Germinal center (tissue), 1 donor: Measurements from ENCODE around the gene DDX39A.
"Not testable (repeated sequence)": the region's sequence is repeated elsewhere in the genome, so short reads cannot be mapped to it uniquely, and the experiment has no call there.

Source experiments
- DNase-seq: peaks from one replicate; pipeline ENCODE4 v3.0.0; 2012; ENCODE audit warnings: mixed read lengths, low spot score

DDX39A gene

GRCh38 chr19:14385492-14385891 lies 33.6 kb downstream of the DDX39A start:
- no peak for DNase-seq

- no peak for DNase-seq
Measured at GRCh38 chr19:14383661-14384555, 35.2 kb downstream of the DDX39A start.

GRCh38 chr19:14381689-14382474 lies 37.3 kb downstream of the DDX39A start:
- peak; percentile 61 for DNase-seq

GRCh38 chr19:14379294-14380065 lies 39.7 kb downstream of the DDX39A start:
- no peak for DNase-seq

- DNase-seq, result no peak
Measured at GRCh38 chr19:14378890-14379289, 40.3 kb downstream of the DDX39A start.

DNA sequence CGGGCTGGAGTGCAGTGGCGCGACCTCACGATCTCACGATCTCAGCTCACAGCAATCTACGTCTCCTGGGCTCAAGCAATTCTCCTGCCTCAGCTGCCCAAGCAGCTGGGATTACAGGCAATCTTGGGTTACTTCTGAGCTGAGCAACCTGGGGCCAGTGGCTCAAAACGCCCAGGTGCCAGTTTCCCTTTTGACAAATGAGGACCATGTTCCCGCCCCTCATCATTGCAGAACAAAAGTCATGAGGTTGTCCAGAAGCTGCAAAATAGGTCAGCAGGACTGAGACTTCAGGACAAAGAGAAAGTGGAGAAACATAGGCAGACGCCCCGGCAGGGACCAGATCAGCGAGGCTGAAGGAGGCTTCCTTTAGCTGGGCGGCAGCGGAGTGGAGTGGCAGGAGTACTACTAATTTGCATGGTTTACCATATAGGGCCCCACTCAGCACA lies 41.2 kb downstream of the DDX39A start:
- DNase-seq, result no peak

DNA sequence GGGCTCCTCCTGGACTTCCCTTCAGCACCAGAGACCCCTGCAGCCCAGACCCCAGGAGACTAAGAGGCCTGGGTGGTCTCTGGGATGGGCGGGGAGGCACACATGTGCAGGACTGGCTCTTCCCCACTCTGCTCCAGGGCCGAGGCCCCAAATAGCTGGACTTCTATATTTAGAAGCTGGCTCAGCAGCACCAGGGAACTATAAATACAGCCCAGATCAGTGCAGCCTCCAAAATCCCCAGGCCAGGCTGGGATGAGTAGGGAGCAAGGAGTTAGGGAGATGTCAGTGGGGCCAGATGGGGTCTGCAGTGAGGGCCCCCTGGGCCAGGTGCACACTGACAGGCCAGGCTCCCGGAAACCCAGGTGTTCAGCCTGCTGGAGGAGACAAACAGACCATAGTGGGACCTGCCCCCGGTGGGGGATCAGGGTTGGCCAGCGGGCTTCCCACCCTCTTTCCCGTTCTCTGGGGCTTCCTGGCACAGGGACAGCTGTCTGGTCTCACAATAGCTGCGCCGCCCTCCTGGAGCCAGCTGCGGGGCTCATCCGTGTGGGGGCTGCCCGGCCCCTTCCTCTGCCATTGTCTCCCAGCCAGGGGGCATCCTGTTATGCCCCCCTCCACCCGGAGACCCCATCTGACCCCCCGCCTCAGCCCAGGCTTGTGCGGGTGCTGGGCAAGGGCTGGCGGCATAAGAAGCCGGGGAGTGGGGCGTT lies 43.4 kb downstream of the DDX39A start:
- DNase-seq, result no peak

DNA sequence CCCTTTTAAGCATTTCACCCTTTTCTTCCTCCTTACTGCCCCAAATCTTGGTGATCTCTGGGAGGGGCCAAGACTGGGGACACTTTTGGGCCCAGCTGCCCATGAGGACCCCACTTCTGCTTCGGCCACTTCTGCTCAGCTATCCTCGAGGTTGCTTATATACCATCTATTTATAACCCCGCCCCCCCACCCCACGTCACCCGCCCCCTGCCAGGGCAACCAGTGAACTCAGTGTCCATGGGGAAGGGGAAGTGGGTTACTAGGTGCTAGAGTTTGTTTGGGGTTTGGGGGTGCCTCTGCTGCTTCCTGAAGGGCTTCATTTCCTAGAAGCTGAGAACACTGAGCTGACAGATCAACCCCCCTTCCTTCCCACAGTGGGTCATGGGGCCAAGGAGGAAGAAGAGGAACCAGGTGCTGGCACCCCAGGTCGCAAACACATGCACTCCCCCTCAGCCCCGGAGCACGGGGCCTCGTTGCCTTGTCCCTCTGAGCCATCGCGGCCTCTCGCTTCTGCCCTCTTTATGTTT lies 44.0 kb downstream of the DDX39A start:
- peak; percentile 71 for DNase-seq

GRCh38 chr19:14374313-14374712 lies 44.8 kb downstream of the DDX39A start:
- not testable (repeated sequence) for DNase-seq

DNA sequence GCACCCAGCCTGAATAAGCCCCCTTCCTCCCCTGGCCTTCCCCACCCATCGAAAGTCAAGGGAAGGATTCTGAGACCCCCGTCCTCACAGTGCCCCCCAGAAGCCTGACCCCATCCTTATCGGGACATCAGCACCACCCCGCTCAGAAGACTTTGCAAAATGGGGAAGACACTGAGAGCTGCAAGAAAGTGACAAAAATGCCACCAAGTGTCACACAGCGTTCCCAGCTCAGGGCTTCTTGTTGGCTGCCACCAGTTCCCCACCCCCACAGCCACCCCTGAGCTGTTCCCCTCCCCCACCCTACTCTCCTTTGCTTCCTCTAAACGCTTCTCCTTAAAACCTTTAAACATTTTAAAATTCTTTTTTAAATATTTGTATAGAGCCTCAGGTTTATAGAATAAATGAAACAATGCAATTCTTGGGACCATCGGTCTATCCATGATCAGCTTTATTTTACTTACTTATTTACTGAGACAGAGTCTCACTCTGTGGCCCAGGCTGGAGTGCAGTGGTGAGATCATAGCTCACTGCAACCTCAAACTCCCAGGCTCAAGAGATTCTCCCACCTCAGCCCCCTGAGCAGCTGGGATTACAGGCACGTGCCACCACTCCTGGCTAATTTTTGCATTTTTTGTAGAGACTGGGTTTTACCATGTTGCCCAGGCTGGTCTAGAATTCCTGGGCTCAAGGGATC lies 46.6 kb downstream of the DDX39A start:
- not testable (repeated sequence) for DNase-seq

- DNase-seq, result no peak
Measured at GRCh38 chr19:14371301-14371821, 47.8 kb downstream of the DDX39A start.

DNA sequence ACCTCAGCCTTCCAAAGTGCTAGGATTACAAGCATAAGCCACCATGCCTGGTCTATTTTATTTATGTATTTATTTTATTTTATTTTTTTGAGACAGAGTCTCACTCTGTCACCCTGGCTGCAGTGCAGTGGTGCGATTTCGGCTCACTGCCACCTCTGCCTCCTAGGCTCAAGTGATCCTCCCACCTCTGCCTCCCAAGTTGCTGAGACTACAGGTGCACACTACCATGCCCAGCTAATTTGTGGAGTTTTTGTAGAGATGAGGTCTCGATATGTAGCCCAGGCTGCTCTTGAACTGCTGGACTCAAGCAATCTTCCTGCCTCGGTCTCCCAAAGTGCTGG lies 48.2 kb downstream of the DDX39A start:
- DNase-seq, result no peak

DNA sequence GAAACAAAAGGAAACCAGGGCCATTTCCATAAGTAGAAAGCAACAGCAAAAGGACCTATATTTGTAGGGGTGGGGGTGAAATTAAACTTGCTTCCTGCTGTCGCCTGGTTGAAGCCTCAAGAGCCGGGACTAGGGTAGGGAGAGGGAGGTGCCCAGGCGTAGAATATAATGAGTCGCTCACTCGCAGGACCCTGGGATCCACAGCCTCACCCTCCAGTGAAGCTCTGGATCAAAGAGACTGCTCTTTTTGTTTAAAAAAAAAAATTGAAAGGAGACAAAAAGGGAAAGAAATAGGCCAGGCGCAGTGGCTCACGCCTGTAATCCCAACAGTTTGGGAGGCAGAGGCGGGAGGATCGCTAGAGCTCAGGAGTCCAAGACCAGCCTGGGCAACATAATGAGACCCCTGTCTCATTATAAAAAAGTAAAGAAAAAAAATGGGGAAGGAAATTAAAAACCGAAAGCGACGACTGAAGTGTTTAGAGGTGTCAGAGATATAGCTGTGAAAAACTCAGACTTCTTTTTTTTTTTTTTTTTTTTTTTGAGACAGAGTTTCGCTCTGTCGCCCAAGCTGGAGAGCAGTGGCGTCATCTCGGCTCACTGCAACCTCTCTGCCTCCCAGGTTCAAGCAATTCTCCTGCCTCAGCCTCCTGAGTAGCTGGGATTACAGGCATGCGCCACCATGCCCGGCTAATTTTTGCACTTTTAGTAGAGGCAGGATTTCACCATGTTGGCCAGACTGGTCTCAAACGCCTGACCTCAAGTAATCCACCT lies 48.8 kb downstream of the DDX39A start:
- DNase-seq, result peak; percentile 23

DNA sequence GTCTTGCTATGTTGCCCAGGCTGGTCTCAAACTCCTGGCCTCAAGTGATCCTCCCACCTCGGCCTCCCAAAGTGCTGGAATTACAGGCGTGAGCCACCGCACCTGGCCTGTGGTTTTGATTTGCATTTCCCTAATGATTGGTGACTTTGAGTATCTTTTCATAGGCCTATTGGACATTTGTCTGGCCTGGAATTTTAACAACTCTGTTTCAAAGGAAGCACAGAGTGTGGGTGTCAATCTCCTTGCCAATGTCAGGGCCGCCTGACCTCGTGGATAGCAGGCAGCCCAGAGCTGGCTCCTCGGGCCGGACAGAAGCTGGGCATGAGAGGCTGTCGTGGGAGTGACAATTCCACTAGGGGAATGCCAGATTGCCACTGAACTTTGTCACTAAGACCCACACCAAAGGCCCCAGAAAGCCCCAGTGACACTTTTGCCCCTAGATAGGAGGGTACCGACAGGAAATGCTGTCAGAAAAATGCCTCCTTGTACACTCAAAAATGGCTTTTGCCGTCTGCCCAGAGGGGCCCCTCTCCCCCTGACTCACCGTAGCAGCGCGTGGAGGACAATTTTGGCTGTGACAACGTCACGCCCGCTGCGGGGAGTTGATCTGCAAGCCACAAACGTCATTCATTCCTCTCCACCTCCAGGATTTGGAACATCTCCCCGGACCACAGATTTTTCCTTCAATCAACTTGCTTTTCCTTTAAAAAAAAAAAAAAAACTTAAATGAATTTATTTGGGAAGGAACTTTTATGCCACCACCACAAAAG lies 49.6 kb downstream of the DDX39A start:
- DNase-seq, result no peak

GRCh38 chr19:14368011-14368513 lies 51.1 kb downstream of the DDX39A start:
- DNase-seq, result no peak

GRCh38 chr19:14367016-14367415 lies 52.1 kb downstream of the DDX39A start:
- no peak for DNase-seq

- peak; percentile 80 for DNase-seq
Measured at GRCh38 chr19:14366529-14366928, 52.6 kb downstream of the DDX39A start.

DNA sequence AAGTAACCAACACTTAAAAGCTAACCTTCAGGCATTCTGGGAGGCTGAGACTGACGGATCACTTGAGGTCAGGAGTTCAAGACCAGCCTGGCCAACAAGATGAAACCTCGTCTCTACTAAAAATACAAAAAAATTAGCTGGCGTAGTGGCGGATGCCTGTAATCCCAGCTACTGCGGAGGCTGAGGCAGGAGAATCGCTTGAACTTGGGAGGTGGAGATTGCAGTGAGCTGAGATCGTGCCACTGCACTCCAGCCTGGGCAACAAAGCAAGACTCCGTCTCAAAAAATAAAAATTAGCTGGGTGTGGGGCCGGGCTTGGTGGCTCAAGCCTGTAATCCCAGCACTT lies 55.1 kb downstream of the DDX39A start:
- DNase-seq, result not testable (repeated sequence)
